ENCODE results near the gene TRIM71.

- TF ChIP-seq TAF1 (IDR thresholded peaks at IDR 0.05; ENCODE audit: borderline replicate concordance, low read depth, low read length), result no peak
- no peak for TF ChIP-seq POLR2A (IDR thresholded peaks at IDR 0.05; ENCODE audit: low read depth, low read length)
- TF ChIP-seq POLR2AphosphoS5 (IDR thresholded peaks at IDR 0.05; ENCODE audit: low read depth, low read length), result no peak
These were observed 39.4 kb upstream of the TRIM71 start for GRCh38 chr3:32778389-32778788.
